Measurements from ENCODE around the gene WSCD1. TPM values are rescaled to one million over a fixed set of nuclear protein-coding genes. Genes with fewer than 3 reads are reported as not detected.

The WSCD1 gene
- total and polyA plus RNA-seq, 2 of the 4 experiments (the other 2 are of a cell fraction) = 0.07 TPM; not detected in 1

DNA sequence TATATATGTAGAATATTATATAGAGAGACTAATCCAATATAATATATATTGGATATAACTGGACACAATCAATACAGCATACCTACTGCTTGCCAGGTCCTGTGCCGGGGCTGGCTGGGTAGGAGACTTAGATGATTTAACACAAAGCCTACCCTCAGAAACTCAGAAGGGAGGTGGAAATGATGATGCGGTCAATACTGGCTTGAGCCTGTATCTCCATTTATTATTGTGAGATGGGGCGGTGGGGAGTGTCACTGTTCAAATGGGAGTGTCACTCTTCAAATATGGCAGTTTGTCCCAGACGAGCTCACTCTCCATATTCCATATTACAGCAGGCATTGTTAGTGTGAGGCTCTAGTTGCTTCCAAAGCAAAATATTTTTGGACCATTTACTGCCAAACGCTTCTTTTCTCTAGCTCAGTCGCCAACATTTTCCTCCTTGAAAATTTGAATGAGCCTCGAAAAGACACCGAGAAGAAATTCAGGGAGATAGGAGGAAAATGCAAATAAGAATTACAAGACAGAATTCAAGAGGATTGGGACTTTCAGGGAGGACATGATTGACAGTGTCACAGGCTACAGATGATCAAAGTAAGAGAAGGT, 70.7 kb downstream of the WSCD1 start:
- no peak overlapping the region for H4K5ac ChIP-seq (ENCODE audit: low read depth, low read length)
- H2AFZ ChIP-seq (replicated peaks; ENCODE audit: low read length, poor library complexity) = no peak overlapping the region
- ChIA-PET POLR2A (ENCODE audit: unreplicated experiment) (no interaction called here), CTCF (no interaction called here)
- H3K36me3 ChIP-seq (ENCODE audit: control insufficient read depth, insufficient read depth, low read length) = no peaks in the 10 kb centered on the region
- no CpG with 5 or more reads among the region's 8 CpGs for WGBS, 2 experiments (ENCODE audit: extremely low coverage in 2 of 2, insufficient read length in 1 of 2)
- H4K91ac ChIP-seq (ENCODE audit: insufficient read depth, low read depth, low read length) = no peak overlapping the region
- in situ Hi-C loops (cut with MboI; ENCODE audit: low sequenced_read_pairs) = no loop called here
- H3K23ac ChIP-seq (ENCODE audit: low read depth, low read length) = no peak overlapping the region
- peaks cover 13% of the 10 kb centered on the region for H3K9me3 ChIP-seq (ENCODE audit: control insufficient read depth, insufficient read depth, low read length)
- H4K20me1 ChIP-seq (ENCODE audit: insufficient read depth, low read length) = no peaks in the 10 kb centered on the region
- ATAC-seq (ENCODE audit: low read depth) = no peak
- H3K14ac ChIP-seq (replicated peaks; ENCODE audit: low read depth, low read length) = no peak overlapping the region
- H3K4me3 ChIP-seq (ENCODE audit: insufficient read depth, low read depth, low read length) = no peak overlapping the region
- H2BK5ac ChIP-seq (ENCODE audit: low read depth, low read length, poor library complexity, severe bottlenecking) = no peak overlapping the region
- H2AK5ac ChIP-seq (ENCODE audit: low read depth, low read length) = no peak overlapping the region
- no peaks in the 10 kb centered on the region for H3K79me1 ChIP-seq (ENCODE audit: low read depth in 1 of 2, low read length in 2 of 2)
- no peaks in the 10 kb centered on the region for H3K4me1 ChIP-seq (ENCODE audit: control insufficient read depth, insufficient read depth, low read length)
- intact Hi-C loops (cut with micrococcal nuclease) = no loop called here
- dilution Hi-C loops (cut with HindIII; ENCODE audit: low sequenced_read_pairs, unreplicated experiment) = no loop called here
- no peak overlapping the region for H3K4ac ChIP-seq (ENCODE audit: low read depth, low read length)
- no peak overlapping the region for H3K56ac ChIP-seq (ENCODE audit: extremely low read depth, insufficient read depth, low read length)
- H3K4me2 ChIP-seq (ENCODE audit: low read depth, low read length) = no peak overlapping the region
- H4K8ac ChIP-seq (ENCODE audit: low read depth in 2 of 2, low read length in 2 of 2) = no peak overlapping the region
- no peak overlapping the region for H2BK15ac ChIP-seq (ENCODE audit: low read depth, low read length)
- H2BK20ac ChIP-seq (ENCODE audit: low read depth, low read length) = no peak overlapping the region
- no peak for TF ChIP-seq SMC3 (IDR thresholded peaks at IDR 0.05; ENCODE audit: low read depth, low read length)
- TF ChIP-seq, protein P1, sequence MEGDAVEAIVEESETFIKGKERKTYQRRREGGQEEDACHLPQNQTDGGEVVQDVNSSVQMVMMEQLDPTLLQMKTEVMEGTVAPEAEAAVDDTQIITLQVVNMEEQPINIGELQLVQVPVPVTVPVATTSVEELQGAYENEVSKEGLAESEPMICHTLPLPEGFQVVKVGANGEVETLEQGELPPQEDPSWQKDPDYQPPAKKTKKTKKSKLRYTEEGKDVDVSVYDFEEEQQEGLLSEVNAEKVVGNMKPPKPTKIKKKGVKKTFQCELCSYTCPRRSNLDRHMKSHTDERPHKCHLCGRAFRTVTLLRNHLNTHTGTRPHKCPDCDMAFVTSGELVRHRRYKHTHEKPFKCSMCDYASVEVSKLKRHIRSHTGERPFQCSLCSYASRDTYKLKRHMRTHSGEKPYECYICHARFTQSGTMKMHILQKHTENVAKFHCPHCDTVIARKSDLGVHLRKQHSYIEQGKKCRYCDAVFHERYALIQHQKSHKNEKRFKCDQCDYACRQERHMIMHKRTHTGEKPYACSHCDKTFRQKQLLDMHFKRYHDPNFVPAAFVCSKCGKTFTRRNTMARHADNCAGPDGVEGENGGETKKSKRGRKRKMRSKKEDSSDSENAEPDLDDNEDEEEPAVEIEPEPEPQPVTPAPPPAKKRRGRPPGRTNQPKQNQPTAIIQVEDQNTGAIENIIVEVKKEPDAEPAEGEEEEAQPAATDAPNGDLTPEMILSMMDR (conservative IDR thresholded peaks at IDR 0.05; ENCODE audit: low read depth, low read length) = no peak
- no peaks in the 10 kb centered on the region for H3K27me3 ChIP-seq (ENCODE audit: control insufficient read depth, insufficient read depth, low read length)
- no peak overlapping the region for H3K9ac ChIP-seq (ENCODE audit: low read depth, low read length)
- H3K9me1 ChIP-seq (ENCODE audit: insufficient read depth, low read length) = no peaks in the 10 kb centered on the region
- DNase-seq = no peak
- H3K18ac ChIP-seq (ENCODE audit: low read depth, low read length) = no peak overlapping the region
- BruUV-seq (replicated peaks) = no TSS peak
- H3K27ac ChIP-seq (ENCODE audit: insufficient read depth, low read length) = no peak overlapping the region
- no peak overlapping the region for H2BK120ac ChIP-seq (ENCODE audit: low read depth, low read length)
- H2AK9ac ChIP-seq (replicated peaks; ENCODE audit: low read depth, low read length, poor library complexity) = no peak overlapping the region

All from IMR-90 (cell line).